Fibroblast of skin of scalp (primary cell): ENCODE results near the gene PMM1. TPM values are rescaled to one million over a fixed set of nuclear protein-coding genes. Genes with fewer than 3 reads are reported as not detected.
"Not testable (repeated sequence)": the region's sequence is repeated elsewhere in the genome, so short reads cannot be mapped to it uniquely, and the experiment has no call there.

Source experiments
- DNase-seq: peaks from one replicate; pipeline ENCODE4 v3.0.0-alpha.2; 2013
- polyA plus RNA-seq, 2 experiments: library from polyadenylated mRNA; unstranded; fragments of 120-200 nt; gene quantifications; one replicate each; pipeline ENCODE4 v1.2.1, GENCODE V29; 2013; ENCODE audit not compliant: insufficient read length in 2 of 2

The PMM1 gene
- 65.3 TPM for polyA plus RNA-seq (2013, experiment 1 of 2; ENCODE audit: insufficient read length)
- polyA plus RNA-seq (2013, experiment 2 of 2; ENCODE audit: insufficient read length), result 61.0 TPM

GRCh38 chr22:41589391-41590241, at the start of gene PMM1:
TSS of gene PMM1 (minus strand) at chr22:41589840. CDS start at chr22:41589805, 35 bp downstream.
- peak; percentile 100 for DNase-seq

- no peak for DNase-seq
Measured at GRCh38 chr22:41638748-41639147, 49.1 kb upstream of the PMM1 start.

GRCh38 chr22:41638124-41638523, 48.5 kb upstream of the PMM1 start:
- no peak for DNase-seq

GRCh38 chr22:41637623-41638022, 48.0 kb upstream of the PMM1 start:
- DNase-seq, result not testable (repeated sequence)

GRCh38 chr22:41636467-41636866, 46.8 kb upstream of the PMM1 start:
- DNase-seq, result peak; percentile 17

GRCh38 chr22:41634610-41635009, 45.0 kb upstream of the PMM1 start:
- not testable (repeated sequence) for DNase-seq

GRCh38 chr22:41631615-41632014, 42.0 kb upstream of the PMM1 start:
- not testable (repeated sequence) for DNase-seq

- DNase-seq, result not testable (repeated sequence)
Measured at GRCh38 chr22:41631115-41631514, 41.5 kb upstream of the PMM1 start.

GRCh38 chr22:41625577-41625976, 35.9 kb upstream of the PMM1 start:
- DNase-seq, result no peak

- no peak for DNase-seq
Measured at GRCh38 chr22:41621911-41622179, 32.2 kb upstream of the PMM1 start.

GRCh38 chr22:41621099-41621910, 31.7 kb upstream of the PMM1 start, which contains the start of gene XRCC6:
TSS of gene XRCC6 (plus strand) at chr22:41621295. CDS start at chr22:41622005, 710 bp downstream.
- peak; percentile 100 for DNase-seq

GRCh38 chr22:41620589-41621098, 31.0 kb upstream of the PMM1 start, which contains the start of gene DESI1:
TSS of gene DESI1 (minus strand) at chr22:41621043. CDS start at chr22:41620839, 204 bp downstream.
- DNase-seq, result peak; percentile 9

GRCh38 chr22:41619979-41620588, 30.4 kb upstream of the PMM1 start:
- DNase-seq, result no peak

GRCh38 chr22:41613456-41613855, 23.8 kb upstream of the PMM1 start:
- no peak for DNase-seq

- DNase-seq, result no peak
Measured at GRCh38 chr22:41612603-41613306, 23.1 kb upstream of the PMM1 start.

GRCh38 chr22:41608386-41608785, 18.7 kb upstream of the PMM1 start:
- DNase-seq, result no peak

- no peak for DNase-seq
Measured at GRCh38 chr22:41603873-41604332, 14.3 kb upstream of the PMM1 start.

GRCh38 chr22:41600976-41601375, 11.3 kb upstream of the PMM1 start:
- no peak for DNase-seq

GRCh38 chr22:41598891-41599635, 9.4 kb upstream of the PMM1 start:
- no peak for DNase-seq

- peak; percentile 78 for DNase-seq
Measured at GRCh38 chr22:41598081-41598480, 8.4 kb upstream of the PMM1 start.

- no peak for DNase-seq
Measured at GRCh38 chr22:41597635-41597953, 8.0 kb upstream of the PMM1 start.
